Lung (tissue), 12 donors: Measurements from ENCODE around the gene TM7SF2. TPM values are rescaled to one million over a fixed set of nuclear protein-coding genes. Genes with fewer than 3 reads are reported as not detected.

Source experiments
- ATAC-seq: fragments of 200-7000 bp; cut with Tn5 transposase; one replicate; pipeline ENCODE4 v1.9.1; 2020; ENCODE audit warnings: moderate number of reproducible peaks; ENCODE audit not compliant: insufficient read depth, low FRiP score
- DNase-seq, 3 donors: peaks; one replicate each; pipeline ENCODE4 v3.0.0-alpha.2; 2013 to 2017
- H3K27ac ChIP-seq, 2 donors: one replicate each; pipeline ENCODE4 v1.5.1; 2013; ENCODE audit warnings: mild to moderate bottlenecking in 2 of 2, moderate library complexity in 2 of 2, control low read depth in 1 of 2, inconsistent platforms in 1 of 2, low read depth in 1 of 2, low read length in 1 of 2
- H3K27me3 ChIP-seq, 3 donors: one replicate each; pipeline ENCODE4 v1.5.1; 2013; ENCODE audit warnings: low read length in 2 of 3; ENCODE audit not compliant: control insufficient read depth in 3 of 3, insufficient read depth in 3 of 3
- H3K36me3 ChIP-seq, 4 donors: one replicate each; pipeline ENCODE4 v1.5.1; 2013; ENCODE audit warnings: low read length in 4 of 4, mild to moderate bottlenecking in 1 of 4, moderate library complexity in 1 of 4; ENCODE audit not compliant: control insufficient read depth in 4 of 4, insufficient read depth in 4 of 4
- H3K4me1 ChIP-seq, 5 donors: one replicate each; pipeline ENCODE4 v1.5.1; 2013; ENCODE audit warnings: low read length in 5 of 5, mild to moderate bottlenecking in 2 of 5, moderate library complexity in 1 of 5; ENCODE audit not compliant: control insufficient read depth in 5 of 5, insufficient read depth in 5 of 5
- H3K4me3 ChIP-seq: one replicate; pipeline ENCODE4 v1.5.1; 2013; ENCODE audit warnings: mild to moderate bottlenecking, control low read depth, moderate library complexity
- H3K9ac ChIP-seq, 2 donors: one replicate each; pipeline ENCODE4 v1.5.1; 2013; ENCODE audit warnings: low read length in 2 of 2, control low read depth in 1 of 2; ENCODE audit not compliant: insufficient read depth in 1 of 2
- H3K9me3 ChIP-seq, 4 donors: one replicate each; pipeline ENCODE4 v1.5.1; 2013; ENCODE audit warnings: low read length in 3 of 4, mild to moderate bottlenecking in 1 of 4, moderate library complexity in 1 of 4; ENCODE audit not compliant: control insufficient read depth in 4 of 4, insufficient read depth in 3 of 4
- CTCF ChIP-seq: IDR thresholded peaks from 2 replicates; pipeline ENCODE4 v1.5.1; 2012; ENCODE audit warnings: mild to moderate bottlenecking; ENCODE audit errors: control extremely low read depth, extremely low read depth
- WGBS, 2 donors: extraction: QIAGEN DNeasy Blood & Tissue Kit; methylation state at CpG; one replicate each; pipeline ENCODE4 v1.1.7; 2013; 5-methylcytosine and 5-hydroxymethylcytosine counted together
- polyA plus RNA-seq, 2 donors: library from polyadenylated mRNA; stranded (reverse); fragments of 200-250 nt; gene quantifications; one replicate each; pipeline ENCODE4 v1.2.1, GENCODE V29; 2013
- total RNA-seq, 2 donors: library from RNA; depleted of rRNA in 1 of 2; stranded (reverse); fragments of >200 nt in 1 of 2; gene quantifications; one replicate each; pipeline ENCODE4 v1.2.1, GENCODE V29; 2014 to 2021
- donor health status: control.
- donor health status: control.
- donor health status: Bipolar disorder and iron deficiency.
- donor health status: healthy.
- donor health status: DM: yes; HTN: yes; CAD: no.

The TM7SF2 gene
- total and polyA plus RNA-seq, 4 donors, result 30.3 to 82.7 (median 54.7) TPM

- Histone ChIP-seq H3K9me3 (no peaks in the 10 kb centered on the region), H3K27me3 (no peaks in the 10 kb centered on the region), H3K27ac (no peak overlapping the region), H3K9ac (no peak overlapping the region), H3K4me3 (no peak overlapping the region), H3K36me3 (peaks cover 24 to 62% (median 40%) of the 10 kb centered on the region in 4 donors), H3K4me1 (peaks cover 0 to 19% (median 12%) of the 10 kb centered on the region in 5 donors)
- 90 to 94% methylated on average over 3 of the region's 3 CpGs for WGBS, 2 donors
- no peak for TF ChIP-seq CTCF
- ATAC-seq (no peak), DNase-seq (no peak)
Measured at GRCh38 chr11:65131417-65131776, 19.7 kb downstream of the TM7SF2 start.

GRCh38 chr11:65131895-65132237 lies 20.2 kb downstream of the TM7SF2 start:
- DNase-seq (no peak), ATAC-seq (no peak)
- Histone ChIP-seq H3K4me3 (no peak overlapping the region), H3K9ac (no peak overlapping the region), H3K27ac (no peak overlapping the region), H3K4me1 (peaks cover 0 to 20% (median 12%) of the 10 kb centered on the region in 5 donors), H3K36me3 (peaks cover 24 to 57% (median 38%) of the 10 kb centered on the region in 4 donors), H3K27me3 (no peaks in the 10 kb centered on the region), H3K9me3 (no peaks in the 10 kb centered on the region)
- WGBS, 2 donors, result 84 to 87% methylated on average over 6 of the region's 6 CpGs
- no peak for TF ChIP-seq CTCF

- H3K36me3 ChIP-seq, result peaks cover 22 to 54% (median 36%) of the 10 kb centered on the region in 4 donors
- H3K9ac ChIP-seq, result no peak overlapping the region
- DNase-seq, result no peak
- peaks cover 0 to 20% (median 12%) of the 10 kb centered on the region in 5 donors for H3K4me1 ChIP-seq
- no peak overlapping the region for H3K4me3 ChIP-seq
- 54 to 70% methylated on average over 10 of the region's 10 CpGs for WGBS, 2 donors
- no peak for ATAC-seq
- H3K9me3 ChIP-seq, result no peaks in the 10 kb centered on the region
- no peaks in the 10 kb centered on the region for H3K27me3 ChIP-seq
- peak overlapping the region in 1 of 2 donors; percentile 98 for H3K27ac ChIP-seq
- no peak for TF ChIP-seq CTCF
Measured at GRCh38 chr11:65132238-65132987, 20.7 kb downstream of the TM7SF2 start.
